ENCODE results near the gene SHISA8.
"Not testable (repeated sequence)": the region's sequence is repeated elsewhere in the genome, so short reads cannot be mapped to it uniquely, and the experiment has no call there.

SHISA8 gene

GRCh38 chr22:41874090-41874489, 40.8 kb downstream of the SHISA8 start:
- H3K9me3 ChIP-seq (ENCODE audit: insufficient read depth, low read depth, low read length): no peaks in the 10 kb centered on the region
- peaks cover 95% of the 10 kb centered on the region for H3K36me3 ChIP-seq (ENCODE audit: insufficient read depth, low read length)
- peaks cover 8% of the 10 kb centered on the region for H4K20me1 ChIP-seq (ENCODE audit: insufficient read depth, low read length, poor library complexity, severe bottlenecking)
- no peaks in the 10 kb centered on the region for H3K9me2 ChIP-seq (replicated peaks; ENCODE audit: low read depth, low read length)
- no peaks in the 10 kb centered on the region for H3K4me1 ChIP-seq (ENCODE audit: insufficient read depth, low read length, poor library complexity, severe bottlenecking)
- no peak overlapping the region for H3K4me3 ChIP-seq (ENCODE audit: low read length, poor library complexity, severe bottlenecking)
- no peak for TF ChIP-seq EZH2phosphoT487 (IDR thresholded peaks at IDR 0.05; ENCODE audit: borderline replicate concordance)
- no peak for TF ChIP-seq CTCF (conservative IDR thresholded peaks at IDR 0.05; ENCODE audit: low read length)
- no peak overlapping the region for H2AFZ ChIP-seq (ENCODE audit: low read length)
- H3K79me2 ChIP-seq (ENCODE audit: insufficient read depth, low read length): no peaks in the 10 kb centered on the region
- no peak overlapping the region for H3K9ac ChIP-seq (ENCODE audit: low read depth, low read length, poor library complexity, severe bottlenecking)
- H3F3A ChIP-seq (ENCODE audit: low read depth): no peaks in the 10 kb centered on the region
- no peak overlapping the region for H3K4me2 ChIP-seq (ENCODE audit: low read depth, low read length, poor library complexity, severe bottlenecking)
- H3K27me3 ChIP-seq (ENCODE audit: insufficient read depth, low read length, poor library complexity, severe bottlenecking): no peaks in the 10 kb centered on the region

- H3K9ac ChIP-seq (ENCODE audit: low read depth, low read length, poor library complexity, severe bottlenecking): no peak overlapping the region
- no peak overlapping the region for H2AFZ ChIP-seq (ENCODE audit: low read length)
- H3K36me3 ChIP-seq (ENCODE audit: insufficient read depth, low read length): peaks cover 95% of the 10 kb centered on the region
- no peaks in the 10 kb centered on the region for H3K27me3 ChIP-seq (ENCODE audit: insufficient read depth, low read length, poor library complexity, severe bottlenecking)
- H4K20me1 ChIP-seq (ENCODE audit: insufficient read depth, low read length, poor library complexity, severe bottlenecking): peaks cover 8% of the 10 kb centered on the region
- no peaks in the 10 kb centered on the region for H3K9me2 ChIP-seq (replicated peaks; ENCODE audit: low read depth, low read length)
- H3F3A ChIP-seq (ENCODE audit: low read depth): no peaks in the 10 kb centered on the region
- TF ChIP-seq EZH2phosphoT487 (IDR thresholded peaks at IDR 0.05; ENCODE audit: borderline replicate concordance): no peak
- no peak for TF ChIP-seq CTCF (conservative IDR thresholded peaks at IDR 0.05; ENCODE audit: low read length)
- no peaks in the 10 kb centered on the region for H3K4me1 ChIP-seq (ENCODE audit: insufficient read depth, low read length, poor library complexity, severe bottlenecking)
- no peaks in the 10 kb centered on the region for H3K9me3 ChIP-seq (ENCODE audit: insufficient read depth, low read depth, low read length)
- peaks cover 6% of the 10 kb centered on the region; the same call in 1 of the 2 replicates for H3K79me2 ChIP-seq (ENCODE audit: insufficient read depth, low read length)
- H3K4me2 ChIP-seq (ENCODE audit: low read depth, low read length, poor library complexity, severe bottlenecking): no peak overlapping the region
- H3K4me3 ChIP-seq (ENCODE audit: low read length, poor library complexity, severe bottlenecking): no peak overlapping the region
Measured at GRCh38 chr22:41873391-41873790, 41.5 kb downstream of the SHISA8 start.

GRCh38 chr22:41870786-41871185, 44.1 kb downstream of the SHISA8 start:
- no peak overlapping the region for H2AFZ ChIP-seq (ENCODE audit: low read length)
- H3K9me2 ChIP-seq (replicated peaks; ENCODE audit: low read depth, low read length): no peaks in the 10 kb centered on the region
- H3K79me2 ChIP-seq (ENCODE audit: insufficient read depth, low read length): peaks cover 29% of the 10 kb centered on the region
- no peak overlapping the region for H3K9ac ChIP-seq (ENCODE audit: low read depth, low read length, poor library complexity, severe bottlenecking)
- no peak overlapping the region for H3K4me2 ChIP-seq (ENCODE audit: low read depth, low read length, poor library complexity, severe bottlenecking)
- H3K4me3 ChIP-seq (ENCODE audit: low read length, poor library complexity, severe bottlenecking): no peak overlapping the region
- H4K20me1 ChIP-seq (ENCODE audit: insufficient read depth, low read length, poor library complexity, severe bottlenecking): peaks cover 24% of the 10 kb centered on the region
- H3K27me3 ChIP-seq (ENCODE audit: insufficient read depth, low read length, poor library complexity, severe bottlenecking): no peaks in the 10 kb centered on the region
- TF ChIP-seq EZH2phosphoT487 (IDR thresholded peaks at IDR 0.05; ENCODE audit: borderline replicate concordance) (no peak), CTCF (conservative IDR thresholded peaks at IDR 0.05; ENCODE audit: low read length) (no peak)
- H3K9me3 ChIP-seq (ENCODE audit: insufficient read depth, low read depth, low read length): no peaks in the 10 kb centered on the region
- H3F3A ChIP-seq (ENCODE audit: low read depth): no peaks in the 10 kb centered on the region
- H3K4me1 ChIP-seq (ENCODE audit: insufficient read depth, low read length, poor library complexity, severe bottlenecking): no peaks in the 10 kb centered on the region
- H3K36me3 ChIP-seq (ENCODE audit: insufficient read depth, low read length): peaks cover 93% of the 10 kb centered on the region; the same call in 1 of the 2 replicates

- H3K36me3 ChIP-seq (ENCODE audit: insufficient read depth, low read length): peaks cover 89% of the 10 kb centered on the region; the same call in 1 of the 2 replicates
- not testable (repeated sequence) for H3K9ac ChIP-seq (ENCODE audit: low read depth, low read length, poor library complexity, severe bottlenecking); H3K9me3 ChIP-seq (ENCODE audit: insufficient read depth, low read depth, low read length)
Measured at GRCh38 chr22:41870081-41870480, 44.8 kb downstream of the SHISA8 start.

More at GRCh38 chr22:41870081-41870480, 44.8 kb downstream of the SHISA8 start:
- H4K20me1 ChIP-seq (ENCODE audit: insufficient read depth, low read length, poor library complexity, severe bottlenecking): peaks cover 31% of the 10 kb centered on the region
- peaks cover 36% of the 10 kb centered on the region for H3K79me2 ChIP-seq (ENCODE audit: insufficient read depth, low read length)
- not testable (repeated sequence) for H3K27me3 ChIP-seq (ENCODE audit: insufficient read depth, low read length, poor library complexity, severe bottlenecking); H3K4me2 ChIP-seq (ENCODE audit: low read depth, low read length, poor library complexity, severe bottlenecking); H3K4me1 ChIP-seq (ENCODE audit: insufficient read depth, low read length, poor library complexity, severe bottlenecking); H3F3A ChIP-seq (ENCODE audit: low read depth); H3K9me2 ChIP-seq (replicated peaks; ENCODE audit: low read depth, low read length); H3K4me3 ChIP-seq (ENCODE audit: low read length, poor library complexity, severe bottlenecking); H2AFZ ChIP-seq (ENCODE audit: low read length)
